Testis (tissue), 2 donors: ENCODE results near the gene IGFBP3.

Experiments used
- POLR2A ChIP-seq: fragments of 450-650 bp; IDR thresholded peaks from one replicate; pipeline ENCODE4 v1.6.1; 2017; ENCODE audit warnings: antibody characterized with exemption, mild to moderate bottlenecking, moderate library complexity
- TF ChIP-seq, protein P1 (sequence below), 3 experiments: fragments of 450-650 bp in 2 of 3; fragments of 200-600 bp in 1 of 3; sonication (generic) in 1 of 3; IDR thresholded peaks; one replicate each; pipeline ENCODE4 v1.5.1; 2016 to 2019; ENCODE audit warnings: antibody characterized with exemption in 3 of 3, mild to moderate bottlenecking in 2 of 3, moderate library complexity in 1 of 3

DNA sequence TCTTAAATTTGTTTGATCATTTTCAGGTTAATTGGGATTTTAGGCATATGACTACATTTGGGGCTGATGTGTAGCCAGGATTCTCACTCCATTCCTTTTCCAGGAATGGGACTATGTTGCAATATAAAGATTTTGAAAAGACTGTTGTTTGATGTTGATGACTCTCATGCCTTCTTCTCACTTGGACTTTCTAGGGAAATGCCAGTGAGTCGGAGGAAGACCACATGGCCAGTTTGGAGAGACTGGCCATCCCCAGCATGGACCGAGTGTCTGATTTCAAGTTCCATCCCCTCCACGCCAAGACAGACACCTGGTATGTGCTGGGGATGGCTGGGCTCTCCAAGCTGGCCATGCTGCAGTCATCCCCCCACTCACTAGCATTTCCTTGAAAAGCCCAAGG is 5.5 kb downstream of the IGFBP3 start:
- no peak for TF ChIP-seq POLR2A
- TF ChIP-seq, protein P1, sequence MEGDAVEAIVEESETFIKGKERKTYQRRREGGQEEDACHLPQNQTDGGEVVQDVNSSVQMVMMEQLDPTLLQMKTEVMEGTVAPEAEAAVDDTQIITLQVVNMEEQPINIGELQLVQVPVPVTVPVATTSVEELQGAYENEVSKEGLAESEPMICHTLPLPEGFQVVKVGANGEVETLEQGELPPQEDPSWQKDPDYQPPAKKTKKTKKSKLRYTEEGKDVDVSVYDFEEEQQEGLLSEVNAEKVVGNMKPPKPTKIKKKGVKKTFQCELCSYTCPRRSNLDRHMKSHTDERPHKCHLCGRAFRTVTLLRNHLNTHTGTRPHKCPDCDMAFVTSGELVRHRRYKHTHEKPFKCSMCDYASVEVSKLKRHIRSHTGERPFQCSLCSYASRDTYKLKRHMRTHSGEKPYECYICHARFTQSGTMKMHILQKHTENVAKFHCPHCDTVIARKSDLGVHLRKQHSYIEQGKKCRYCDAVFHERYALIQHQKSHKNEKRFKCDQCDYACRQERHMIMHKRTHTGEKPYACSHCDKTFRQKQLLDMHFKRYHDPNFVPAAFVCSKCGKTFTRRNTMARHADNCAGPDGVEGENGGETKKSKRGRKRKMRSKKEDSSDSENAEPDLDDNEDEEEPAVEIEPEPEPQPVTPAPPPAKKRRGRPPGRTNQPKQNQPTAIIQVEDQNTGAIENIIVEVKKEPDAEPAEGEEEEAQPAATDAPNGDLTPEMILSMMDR (IDR thresholded peaks at IDR 0.05) = no peak
